Medulla oblongata (tissue), 1 donor: ENCODE measurements around the gene PCDHA3.
"Not testable (repeated sequence)": the region's sequence is repeated elsewhere in the genome, so short reads cannot be mapped to it uniquely, and the experiment has no call there.

Source experiments
- DNase-seq: peaks from one replicate; pipeline ENCODE4 v3.0.0-alpha.2; 2015; ENCODE audit errors: extremely low spot score

PCDHA3 gene

DNA sequence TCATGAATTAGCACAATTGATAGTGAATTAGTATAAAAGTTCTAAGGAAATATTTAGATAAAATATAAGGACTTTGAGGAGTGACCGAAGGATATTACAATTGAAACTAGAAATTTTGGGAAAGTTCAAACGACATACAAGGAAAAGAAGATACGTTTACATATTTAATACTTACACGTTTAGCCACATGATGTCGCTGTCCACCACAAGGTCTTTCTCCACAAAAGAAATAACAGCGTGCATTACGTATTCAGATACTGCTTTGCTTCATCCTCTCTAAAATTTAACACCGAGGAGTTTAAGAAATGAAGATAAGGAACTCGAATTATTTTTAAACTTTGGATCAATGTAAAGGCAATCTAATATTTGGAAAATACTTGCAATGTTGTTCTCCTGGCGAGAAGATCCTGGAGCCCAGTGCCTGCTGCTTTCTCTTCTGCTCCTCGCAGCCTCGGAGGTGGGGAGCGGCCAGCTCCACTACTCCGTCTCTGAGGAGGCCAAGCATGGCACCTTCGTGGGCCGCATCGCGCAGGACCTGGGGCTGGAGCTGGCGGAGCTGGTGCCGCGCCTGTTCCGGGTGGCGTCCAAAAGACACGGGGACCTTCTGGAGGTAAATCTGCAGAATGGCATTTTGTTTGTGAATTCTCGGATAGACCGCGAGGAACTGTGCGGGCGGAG is at the start of gene PCDHA3:
Gene PCDHA3 (plus strand): TSS at position 242 of the 678 bp plus-strand sequence.
- DNase-seq, result peak; percentile 72

DNA sequence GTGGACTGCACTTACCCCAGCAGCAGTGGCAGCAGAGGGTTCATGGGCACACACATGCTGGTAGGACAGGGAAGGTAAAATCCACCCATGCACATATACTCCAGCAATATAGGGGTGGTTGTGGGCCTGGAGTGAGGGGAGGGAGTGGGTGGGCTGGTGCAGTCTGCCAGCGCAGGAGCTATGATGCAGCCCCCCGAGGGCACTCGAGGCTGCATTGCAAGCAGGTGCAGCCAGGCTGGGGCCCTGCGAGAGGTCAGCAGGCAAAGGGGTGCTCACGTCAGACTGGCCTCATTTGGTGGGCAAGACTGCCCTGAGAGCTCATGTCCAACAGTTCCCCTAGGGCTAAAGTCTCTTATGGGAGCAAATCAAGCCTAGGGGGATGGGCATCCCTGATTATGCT is 47.3 kb upstream of the PCDHA3 start:
- no peak for DNase-seq

- DNase-seq, result no peak
Measured at GRCh38 chr5:140764177-140764973, 36.5 kb upstream of the PCDHA3 start.

DNA sequence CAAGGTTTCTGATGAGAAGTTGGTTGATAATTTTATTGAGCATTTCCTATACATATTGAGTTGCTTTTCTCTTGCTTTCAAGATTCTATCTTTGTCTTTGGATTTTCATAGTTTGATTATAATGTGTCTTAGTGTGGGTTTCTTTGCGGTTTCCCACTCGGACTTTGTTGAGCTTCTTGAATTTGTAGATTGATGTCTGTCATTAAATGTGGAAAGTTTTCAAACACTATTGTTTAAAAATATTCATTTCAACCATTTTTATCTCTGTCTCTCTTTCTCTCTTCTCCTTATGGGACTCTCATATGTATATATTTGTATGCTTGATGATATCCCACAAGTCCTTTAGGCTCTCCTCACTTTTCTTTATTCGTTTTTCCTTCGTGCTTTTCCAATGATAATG is 33.4 kb upstream of the PCDHA3 start:
- DNase-seq, result no peak

GRCh38 chr5:140780512-140780911 is 20.3 kb upstream of the PCDHA3 start:
- DNase-seq, result no peak

GRCh38 chr5:140785905-140786686 is 14.8 kb upstream of the PCDHA3 start, which contains the start of gene PCDHA1:
Gene PCDHA1 (plus strand): TSS chr5:140786140.
- DNase-seq, result peak; percentile 58

DNA sequence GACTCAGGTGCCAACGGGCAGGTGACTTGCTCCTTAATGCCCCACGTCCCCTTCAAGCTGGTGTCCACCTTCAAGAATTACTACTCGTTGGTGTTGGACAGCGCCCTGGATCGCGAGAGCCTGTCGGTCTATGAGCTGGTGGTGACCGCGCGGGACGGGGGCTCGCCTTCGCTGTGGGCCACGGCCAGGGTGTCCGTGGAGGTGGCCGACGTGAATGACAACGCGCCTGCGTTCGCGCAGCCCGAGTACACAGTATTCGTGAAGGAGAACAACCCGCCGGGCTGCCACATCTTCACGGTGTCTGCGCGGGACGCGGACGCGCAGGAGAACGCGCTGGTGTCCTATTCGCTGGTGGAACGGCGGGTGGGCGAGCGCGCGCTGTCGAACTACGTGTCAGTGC is 13.4 kb upstream of the PCDHA3 start:
- not testable (repeated sequence) for DNase-seq

DNA sequence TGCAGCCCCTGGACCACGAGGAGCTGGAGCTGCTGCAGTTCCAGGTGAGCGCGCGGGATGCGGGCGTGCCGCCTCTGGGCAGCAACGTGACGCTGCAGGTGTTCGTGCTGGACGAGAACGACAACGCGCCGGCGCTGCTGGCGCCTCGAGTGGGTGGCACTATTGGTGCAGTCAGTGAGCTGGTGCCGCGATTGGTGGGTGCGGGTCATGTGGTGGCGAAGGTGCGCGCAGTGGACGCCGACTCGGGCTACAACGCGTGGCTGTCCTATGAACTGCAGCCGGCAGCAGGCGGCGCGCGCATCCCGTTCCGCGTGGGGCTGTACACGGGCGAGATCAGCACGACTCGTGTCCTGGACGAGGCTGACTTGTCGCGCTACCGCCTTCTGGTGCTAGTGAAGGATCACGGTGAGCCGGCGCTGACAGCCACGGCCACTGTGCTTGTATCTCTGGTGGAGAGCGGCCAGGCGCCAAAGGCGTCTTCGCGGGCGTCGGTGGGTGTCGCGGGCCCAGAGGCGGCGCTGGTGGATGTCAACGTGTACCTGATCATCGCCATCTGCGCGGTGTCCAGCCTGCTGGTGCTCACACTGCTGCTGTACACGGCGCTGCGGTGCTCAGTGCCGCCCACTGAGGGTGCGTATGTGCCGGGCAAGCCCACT is 12.9 kb upstream of the PCDHA3 start:
- DNase-seq, result not testable (repeated sequence)

DNA sequence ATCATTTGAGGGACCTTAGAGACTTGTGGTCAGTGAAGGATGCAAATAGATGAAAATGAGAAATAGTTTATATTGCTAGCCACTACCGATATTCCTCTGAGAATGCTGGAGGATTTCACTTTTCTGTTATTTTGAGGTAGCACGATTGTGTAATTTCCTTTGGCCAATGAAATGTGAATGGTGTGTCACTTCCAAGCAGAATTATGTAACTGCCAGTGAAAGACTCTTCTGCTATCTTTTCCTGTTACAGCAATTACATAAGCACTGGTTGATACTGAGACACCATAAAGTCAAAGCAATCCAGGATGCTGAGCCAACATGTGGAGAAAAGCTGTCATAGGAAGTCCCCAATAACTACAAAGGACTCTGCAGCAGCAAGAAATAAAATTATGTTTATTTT is 9.8 kb upstream of the PCDHA3 start:
- no peak for DNase-seq

GRCh38 chr5:140794595-140795258 is 6.1 kb upstream of the PCDHA3 start, which contains the start of gene PCDHA2:
Gene PCDHA2 (plus strand): TSS chr5:140794852.
- peak; percentile 67 for DNase-seq

GRCh38 chr5:140795259-140795641 is 5.6 kb upstream of the PCDHA3 start:
- DNase-seq, result peak; percentile 55

- DNase-seq, result not testable (repeated sequence)
Measured at GRCh38 chr5:140796072-140796717, 4.7 kb upstream of the PCDHA3 start.

DNA sequence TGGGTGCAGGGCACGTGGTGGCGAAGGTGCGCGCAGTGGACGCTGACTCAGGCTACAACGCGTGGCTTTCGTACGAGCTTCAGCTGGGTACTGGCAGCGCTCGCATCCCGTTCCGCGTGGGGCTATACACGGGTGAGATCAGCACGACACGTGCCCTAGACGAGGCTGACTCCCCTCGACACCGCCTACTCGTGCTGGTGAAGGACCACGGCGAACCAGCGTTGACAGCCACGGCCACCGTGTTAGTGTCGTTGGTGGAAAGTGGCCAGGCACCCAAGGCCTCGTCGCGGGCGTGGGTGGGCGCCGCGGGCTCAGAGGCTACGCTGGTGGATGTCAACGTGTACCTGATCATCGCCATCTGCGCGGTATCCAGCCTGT is 4.2 kb upstream of the PCDHA3 start:
- DNase-seq, result no peak

DNA sequence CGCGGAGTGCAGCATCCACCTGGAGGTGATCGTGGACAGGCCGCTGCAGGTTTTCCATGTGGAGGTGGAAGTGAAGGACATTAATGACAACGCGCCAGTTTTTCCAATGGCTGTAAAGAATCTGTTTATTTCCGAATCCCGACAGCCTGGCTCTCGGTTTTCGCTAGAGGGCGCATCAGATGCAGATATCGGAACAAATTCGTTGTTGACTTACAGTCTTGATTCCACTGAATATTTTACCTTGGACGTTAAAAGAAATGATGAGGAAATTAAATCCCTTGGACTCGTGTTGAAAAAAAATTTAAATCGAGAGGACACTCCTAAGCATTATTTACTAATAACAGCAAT is 611 bp downstream of the PCDHA3 start:
- DNase-seq, result peak; percentile 64

GRCh38 chr5:140802381-140802780 is 1.5 kb downstream of the PCDHA3 start:
- not testable (repeated sequence) for DNase-seq

GRCh38 chr5:140802781-140803271 is 2.0 kb downstream of the PCDHA3 start:
- DNase-seq, result no peak

- DNase-seq, result peak; percentile 74
Measured at GRCh38 chr5:140806834-140807775, 6.2 kb downstream of the PCDHA3 start, which contains the start of gene PCDHA4. Gene PCDHA4 (plus strand): TSS chr5:140807068.

DNA sequence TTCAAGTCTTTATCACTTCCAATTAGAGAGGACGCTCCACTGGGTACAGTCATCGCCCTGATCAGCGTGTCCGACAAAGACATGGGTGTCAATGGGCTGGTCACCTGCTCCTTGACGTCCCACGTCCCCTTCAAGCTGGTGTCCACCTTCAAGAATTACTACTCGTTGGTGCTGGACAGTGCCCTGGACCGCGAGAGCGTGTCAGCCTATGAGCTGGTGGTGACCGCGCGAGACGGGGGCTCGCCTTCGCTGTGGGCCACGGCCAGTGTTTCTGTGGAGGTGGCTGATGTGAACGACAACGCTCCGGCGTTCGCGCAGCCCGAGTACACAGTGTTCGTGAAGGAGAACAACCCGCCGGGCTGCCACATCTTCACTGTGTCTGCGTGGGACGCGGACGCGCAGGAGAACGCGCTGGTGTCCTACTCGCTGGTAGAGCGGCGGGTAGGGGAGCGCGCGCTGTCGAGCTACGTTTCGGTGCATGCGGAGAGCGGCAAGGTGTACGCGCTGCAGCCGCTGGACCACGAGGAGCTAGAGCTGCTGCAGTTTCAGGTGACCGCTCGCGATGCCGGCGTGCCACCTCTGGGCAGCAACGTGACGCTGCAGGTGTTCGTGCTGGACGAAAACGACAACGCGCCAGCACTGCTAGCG is 7.5 kb downstream of the PCDHA3 start:
- not testable (repeated sequence) for DNase-seq

DNA sequence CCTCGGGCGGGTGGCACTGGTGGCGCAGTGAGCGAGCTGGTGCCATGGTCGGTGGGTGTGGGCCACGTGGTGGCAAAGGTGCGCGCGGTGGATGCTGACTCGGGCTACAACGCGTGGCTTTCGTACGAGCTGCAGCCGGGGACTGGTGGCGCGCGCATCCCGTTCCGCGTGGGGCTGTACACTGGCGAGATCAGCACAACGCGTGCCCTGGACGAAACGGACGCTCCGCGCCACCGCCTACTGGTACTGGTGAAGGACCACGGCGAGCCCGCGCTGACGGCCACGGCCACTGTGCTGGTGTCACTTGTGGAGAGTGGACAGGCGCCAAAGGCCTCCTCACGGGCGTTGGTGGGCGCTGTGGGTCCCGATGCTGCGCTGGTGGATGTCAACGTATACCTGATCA is 8.0 kb downstream of the PCDHA3 start:
- no peak for DNase-seq
